HG03571 (cell line): Measurements from ENCODE around the gene SSB.
"Not testable (repeated sequence)": the region's sequence is repeated elsewhere in the genome, so short reads cannot be mapped to it uniquely, and the experiment has no call there.

Source experiments
- ATAC-seq: cut with Tn5 transposase; IDR thresholded peaks from one replicate; pipeline ENCODE4 v1.9.1; 2021; ENCODE audit not compliant: unreplicated experiment

Gene SSB

DNA sequence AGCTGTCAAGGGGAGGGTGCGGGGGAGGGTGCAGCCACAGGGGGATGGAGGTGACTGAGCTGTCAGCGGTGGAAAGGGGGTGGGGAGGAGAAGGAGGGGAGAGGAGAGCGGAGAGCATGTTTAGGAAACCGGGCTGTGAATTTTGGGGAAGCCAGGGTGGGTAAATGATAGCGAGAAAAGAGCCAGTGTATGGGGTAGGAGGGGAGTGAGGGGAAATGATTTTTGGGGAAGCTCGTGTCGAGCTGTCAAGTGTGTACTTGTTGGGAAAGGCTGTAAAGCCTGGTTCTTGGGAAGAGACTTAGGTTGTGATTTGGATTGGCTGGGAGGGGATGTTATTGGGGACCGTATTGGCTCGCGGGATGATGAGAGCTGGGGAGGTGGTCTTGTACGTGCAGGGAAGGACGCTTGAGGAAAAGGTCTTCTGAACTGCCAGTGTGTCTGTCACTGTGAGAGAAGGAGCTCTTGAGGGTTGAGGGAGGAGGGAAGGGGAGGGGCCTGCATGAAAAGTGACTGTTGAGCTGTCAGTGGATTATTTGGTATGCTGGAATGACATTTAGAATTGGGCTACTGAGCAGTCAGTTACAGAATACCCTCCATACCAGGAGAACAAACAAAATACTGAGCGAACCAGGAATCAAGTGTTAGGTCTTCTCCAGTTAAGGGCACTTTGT lies 29.6 kb downstream of the SSB start:
- no peak for ATAC-seq

DNA sequence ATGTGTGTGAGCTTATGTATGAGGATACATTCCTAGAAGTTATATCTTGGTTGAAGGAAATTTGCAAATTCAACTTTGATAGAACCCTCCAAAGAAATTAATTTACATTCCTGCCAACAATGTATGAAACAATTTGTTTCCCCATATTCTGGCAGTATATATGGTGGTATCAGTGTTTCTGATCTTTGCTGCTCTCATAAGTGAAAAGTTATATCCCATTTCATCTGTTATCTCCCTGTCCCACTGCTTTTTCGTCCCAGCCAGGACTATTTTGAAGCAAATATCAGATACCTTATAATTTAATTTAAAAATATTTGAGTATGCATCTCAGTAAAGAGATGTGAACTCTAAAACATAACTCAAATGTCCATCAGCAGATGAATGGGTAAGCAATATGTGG lies 35.7 kb downstream of the SSB start:
- ATAC-seq, result no peak

DNA sequence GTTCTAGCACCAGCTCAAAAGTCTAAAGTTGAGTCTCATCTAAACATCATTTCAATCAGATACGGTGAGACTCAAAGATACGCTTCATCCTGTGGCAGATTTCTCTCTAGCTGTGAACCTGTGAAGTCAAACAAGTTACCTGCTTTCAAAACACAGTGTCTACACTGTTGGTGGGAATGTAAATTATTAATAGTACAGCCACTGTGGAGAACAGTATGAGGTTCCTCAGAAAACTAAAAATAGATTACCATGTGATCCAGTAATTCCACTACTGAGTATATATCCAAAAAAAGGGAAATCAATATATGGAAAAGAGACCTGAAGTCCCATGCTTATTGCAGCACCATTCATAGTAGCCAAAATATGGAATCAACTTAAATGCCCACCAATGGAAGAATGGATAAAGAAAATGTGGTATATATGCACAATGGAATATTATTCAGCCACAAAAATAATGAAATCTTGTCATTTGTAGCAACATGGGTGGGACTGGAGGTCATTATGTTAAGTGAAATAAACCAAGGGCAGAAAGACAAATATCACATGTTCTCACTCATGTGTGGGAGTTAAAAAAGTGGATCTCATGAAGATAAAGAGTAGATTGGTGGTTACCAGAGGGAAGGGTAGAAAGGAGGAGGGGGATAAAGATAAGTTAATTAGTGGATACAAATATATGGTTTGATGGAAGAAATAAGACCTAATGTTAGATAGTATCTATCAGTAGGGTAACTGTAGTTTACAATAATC lies 40.2 kb downstream of the SSB start:
- ATAC-seq, result no peak

DNA sequence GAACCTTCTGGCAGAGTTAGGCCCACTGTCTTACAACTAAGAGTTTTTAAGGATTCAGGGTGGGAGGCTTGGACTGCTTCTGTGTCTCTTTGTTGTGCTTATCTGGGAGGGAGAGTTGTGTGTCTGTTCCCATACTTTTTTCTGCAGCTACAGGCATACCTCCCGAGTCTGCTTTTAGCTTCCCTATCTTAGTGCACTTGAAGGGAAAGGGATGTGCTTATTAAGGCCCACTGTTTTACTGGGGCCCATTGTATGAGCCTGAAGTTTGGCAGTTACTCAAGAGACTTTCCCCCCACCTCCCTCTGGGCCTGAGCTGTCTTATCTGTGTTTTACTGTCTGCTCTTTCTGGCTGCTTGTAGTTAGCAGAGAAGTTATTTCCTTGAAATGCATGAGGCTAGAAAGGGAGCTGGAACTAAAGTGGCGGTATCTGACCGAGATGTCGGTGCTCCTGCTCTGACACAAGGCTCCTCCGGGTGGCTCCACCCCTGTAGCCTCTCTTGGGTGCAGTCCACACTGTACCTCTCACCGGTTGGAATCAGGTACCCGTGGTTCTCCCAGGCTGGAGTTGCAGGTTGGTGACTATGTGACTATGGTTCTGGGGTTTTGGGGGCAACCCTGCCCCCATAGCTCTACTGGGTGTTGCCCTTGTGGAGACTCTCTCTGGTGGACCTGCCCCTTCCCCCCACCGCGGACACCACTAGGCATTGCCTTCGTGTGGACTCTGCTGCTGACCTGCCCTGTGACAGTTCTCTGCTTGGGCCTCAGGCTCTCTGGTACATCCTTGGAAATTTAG lies 41.5 kb downstream of the SSB start:
- ATAC-seq, result no peak

DNA sequence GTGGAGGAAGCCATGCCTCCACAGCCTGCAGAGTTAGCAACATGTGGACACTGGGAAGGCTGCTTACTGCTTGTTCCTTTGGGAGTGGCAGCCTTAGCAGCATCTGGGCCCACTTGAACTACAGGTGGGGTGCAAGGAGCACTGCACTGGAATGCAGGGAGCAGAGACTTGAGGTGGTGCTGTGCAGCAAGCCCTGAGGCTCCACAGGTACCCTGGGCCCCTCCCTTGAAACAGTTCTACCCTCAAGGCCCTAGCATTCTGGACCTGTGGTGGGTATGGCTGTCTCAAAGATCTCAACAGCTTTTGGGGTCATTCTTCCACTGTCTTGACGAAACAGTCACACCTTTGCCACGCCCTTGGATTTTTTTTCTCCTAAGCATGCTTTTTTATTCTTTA lies 42.1 kb downstream of the SSB start:
- ATAC-seq, result no peak

DNA sequence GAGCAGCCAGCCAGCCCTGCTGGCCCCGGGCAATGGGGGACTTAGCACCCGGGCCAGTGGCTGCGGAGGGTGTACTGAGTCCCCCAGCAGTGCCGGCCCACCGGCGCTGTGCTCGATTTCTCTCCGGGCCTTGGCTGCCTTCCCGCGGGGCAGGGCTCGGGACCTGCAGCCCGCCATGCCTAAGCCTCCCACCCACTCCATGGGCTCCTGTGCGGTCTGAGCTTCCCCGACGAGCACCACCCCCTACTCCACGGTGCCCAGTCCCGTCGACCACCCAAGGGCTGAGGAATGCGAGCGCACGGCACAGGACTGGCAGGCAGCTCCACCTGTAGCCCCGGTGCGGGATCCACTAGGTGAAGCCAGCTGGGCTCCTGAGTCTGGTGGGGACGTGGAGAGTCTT lies 43.0 kb downstream of the SSB start:
- ATAC-seq, result not testable (repeated sequence)

DNA sequence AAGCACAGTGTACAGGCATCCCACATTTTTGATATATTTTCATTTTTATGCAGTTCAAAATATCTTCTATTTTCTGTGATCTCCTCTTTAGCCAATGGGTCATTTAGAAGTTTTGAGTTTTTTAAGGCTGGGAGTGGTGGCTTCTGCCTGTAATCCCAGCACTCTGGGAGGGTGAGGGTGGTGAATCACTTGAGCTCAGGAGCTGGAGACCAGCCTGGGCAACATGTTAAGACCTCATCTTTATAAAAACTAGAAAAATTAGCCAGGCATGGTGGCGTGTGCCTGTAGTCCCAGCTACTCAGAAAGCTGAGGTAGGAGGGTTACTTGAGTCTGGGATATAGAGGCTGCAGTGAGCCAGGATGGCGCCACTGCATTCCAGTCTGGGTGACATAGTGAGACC lies 46.3 kb downstream of the SSB start:
- ATAC-seq, result no peak

DNA sequence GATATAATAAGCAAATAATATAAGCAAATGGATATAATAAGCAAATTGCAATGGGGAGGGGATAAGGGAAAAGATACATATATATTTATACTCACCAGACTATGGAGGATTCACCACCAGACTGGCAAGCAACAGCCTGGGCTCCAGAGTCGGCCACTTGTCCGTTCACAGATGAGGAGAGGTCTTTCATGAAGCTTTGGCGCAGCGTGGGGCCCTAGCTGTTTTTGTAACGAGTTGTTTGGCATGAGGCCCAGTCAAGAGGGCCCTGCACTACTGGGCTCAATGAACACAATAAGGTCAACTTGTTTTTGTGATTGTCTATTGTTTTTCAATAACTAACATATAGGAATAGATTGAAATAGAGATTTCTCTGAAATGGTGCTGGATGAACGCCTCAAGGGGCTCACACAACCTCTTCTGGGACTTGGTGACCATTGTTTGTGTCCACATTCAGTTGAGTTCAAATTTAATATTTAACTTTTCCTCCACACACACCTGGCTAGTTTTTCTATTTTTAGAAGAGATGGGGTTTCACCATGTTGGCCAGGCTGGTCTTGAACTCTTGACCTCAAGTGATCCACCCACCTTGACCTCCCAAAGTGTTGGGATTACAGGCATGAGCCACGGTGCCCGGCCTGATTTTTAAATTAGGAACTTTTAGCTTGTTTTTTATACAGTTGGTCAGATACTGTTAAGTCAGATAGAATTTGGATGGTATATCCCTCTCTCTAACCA lies 50.5 kb downstream of the SSB start:
- ATAC-seq, result not testable (repeated sequence)

DNA sequence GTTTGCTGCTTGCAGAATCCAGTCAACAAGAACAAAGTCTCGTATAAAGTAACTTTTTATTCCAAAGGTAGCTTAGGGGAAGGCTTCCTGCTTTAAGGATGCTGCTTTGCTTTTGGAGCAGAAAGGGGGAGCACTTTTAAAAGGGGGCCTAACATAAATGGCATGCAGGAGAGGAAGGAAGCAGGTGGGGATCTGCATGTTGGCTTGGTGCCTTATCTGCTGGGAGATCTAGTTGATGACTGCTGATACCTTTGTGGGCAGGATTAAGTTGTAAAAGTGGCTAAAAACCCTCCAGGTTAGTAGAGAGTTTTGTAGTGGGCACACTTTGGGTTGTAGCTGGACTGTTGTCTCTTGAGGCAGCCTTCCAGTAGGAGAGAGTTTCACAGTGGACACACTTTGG lies 51.0 kb downstream of the SSB start:
- no peak for ATAC-seq

DNA sequence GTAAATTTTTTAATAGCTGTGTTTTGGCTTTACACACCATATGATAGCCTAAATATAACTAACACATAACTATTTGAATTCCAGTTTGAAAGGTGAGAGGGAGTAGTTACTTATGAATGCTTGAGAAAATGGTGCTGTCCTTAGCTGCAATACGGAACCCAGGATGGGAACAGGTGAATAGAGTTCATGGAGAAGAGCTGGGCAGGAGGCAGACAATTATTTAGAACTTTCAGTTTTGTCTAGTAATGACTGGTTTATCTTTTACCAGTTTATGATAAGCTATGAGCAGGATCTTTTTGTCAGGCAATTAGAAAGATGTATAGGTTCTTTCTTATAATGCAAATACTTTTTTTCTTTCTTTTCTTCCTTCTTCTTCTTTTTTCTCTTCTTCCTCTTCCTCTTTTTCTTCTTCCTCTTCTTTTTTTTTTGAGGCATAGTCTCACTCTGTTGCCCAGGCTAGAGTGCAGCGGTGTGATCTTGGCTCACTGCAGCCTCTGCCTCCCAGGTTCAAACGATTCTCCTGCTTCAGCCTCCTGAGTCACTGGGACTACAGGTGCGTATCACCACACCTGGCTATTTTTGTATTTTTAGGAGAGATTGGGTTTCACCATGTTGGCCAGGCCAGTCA lies 54.5 kb downstream of the SSB start:
- no peak for ATAC-seq

DNA sequence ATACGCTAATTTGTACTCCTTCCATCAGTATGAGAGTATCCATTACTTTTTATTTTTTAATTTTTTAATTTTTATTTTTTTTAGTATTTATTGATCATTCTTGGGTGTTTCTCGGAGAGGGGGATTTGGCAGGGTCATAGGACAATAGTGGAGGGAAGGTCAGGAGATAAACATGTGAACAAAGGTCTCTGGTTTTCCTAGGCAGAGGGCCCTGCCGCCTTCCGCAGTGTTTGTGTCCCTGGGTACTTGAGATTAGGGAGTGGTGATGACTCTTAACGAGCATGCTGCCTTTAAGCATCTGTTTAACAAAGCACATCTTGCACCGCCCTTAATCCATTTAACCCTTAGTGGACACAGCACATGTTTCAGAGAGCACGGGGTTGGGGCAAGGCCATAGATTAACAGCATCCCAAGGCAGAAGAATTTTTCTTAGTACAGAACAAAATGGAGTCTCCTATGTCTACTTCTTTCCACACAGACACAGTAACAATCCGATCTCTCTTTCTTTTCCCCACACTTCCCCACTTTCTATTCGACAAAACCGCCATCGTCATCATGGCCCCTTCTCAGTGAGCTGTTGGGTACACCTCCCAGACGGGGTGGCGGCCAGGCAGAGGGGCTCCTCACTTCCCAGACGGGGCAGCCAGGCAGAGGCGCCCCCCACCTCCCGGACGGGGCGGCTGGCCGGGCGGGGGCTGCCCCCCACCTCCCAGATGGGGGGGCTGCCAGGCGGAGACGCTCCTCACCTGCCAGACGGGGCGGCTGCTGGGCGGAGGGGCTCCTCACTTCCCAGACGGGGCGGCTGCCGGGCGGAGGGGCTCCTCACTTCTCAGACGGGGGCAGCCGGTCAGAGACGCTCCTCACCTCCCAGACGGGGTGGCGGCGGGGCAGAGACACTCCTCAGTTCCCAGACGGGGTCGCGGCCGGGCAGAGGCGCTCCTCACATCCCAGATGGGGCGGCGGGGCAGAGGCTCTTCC lies 56.9 kb downstream of the SSB start:
- not testable (repeated sequence) for ATAC-seq

DNA sequence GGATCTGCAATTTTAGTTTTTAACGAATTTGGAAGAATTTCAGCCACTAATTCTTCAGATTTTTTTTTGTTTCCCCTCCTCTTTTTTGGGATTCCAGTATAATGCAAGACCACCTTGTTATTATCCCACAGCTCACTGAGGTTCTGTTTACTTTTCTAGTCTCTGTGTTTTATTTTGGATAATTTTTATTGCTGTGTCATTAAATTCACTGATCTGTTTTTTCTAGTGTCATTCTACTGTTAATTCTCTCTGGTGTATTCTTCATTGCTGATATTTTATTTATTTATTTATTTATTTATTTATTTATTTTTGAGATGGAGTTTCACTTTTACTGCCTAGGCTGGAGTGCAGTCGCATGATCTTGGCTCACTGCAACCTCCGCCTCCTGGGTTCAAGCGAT lies 60.8 kb downstream of the SSB start:
- no peak for ATAC-seq

DNA sequence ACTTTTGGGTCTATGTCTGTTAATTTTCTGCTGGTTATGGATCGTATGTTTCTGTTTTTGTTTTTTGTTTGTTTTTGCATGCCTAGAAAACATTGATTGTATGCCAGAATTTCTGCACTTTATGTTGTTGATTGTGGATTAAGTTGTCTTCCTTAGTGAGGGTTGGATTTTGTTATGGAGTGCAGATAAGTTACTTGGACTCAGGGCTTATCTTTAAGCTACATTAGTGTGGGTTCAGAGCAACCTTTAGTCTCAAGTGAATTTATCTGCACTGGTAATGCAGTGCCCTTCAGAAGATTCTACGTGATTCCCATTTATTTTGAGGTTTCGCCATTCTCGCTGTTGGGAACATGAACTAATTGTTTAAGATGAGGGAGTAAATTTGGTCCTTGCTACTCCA lies 61.5 kb downstream of the SSB start:
- ATAC-seq, result no peak
